ENCODE data around the gene COL18A1.
"Not testable (repeated sequence)": the region's sequence is repeated elsewhere in the genome, so short reads cannot be mapped to it uniquely, and the experiment has no call there.

Gene COL18A1

DNA sequence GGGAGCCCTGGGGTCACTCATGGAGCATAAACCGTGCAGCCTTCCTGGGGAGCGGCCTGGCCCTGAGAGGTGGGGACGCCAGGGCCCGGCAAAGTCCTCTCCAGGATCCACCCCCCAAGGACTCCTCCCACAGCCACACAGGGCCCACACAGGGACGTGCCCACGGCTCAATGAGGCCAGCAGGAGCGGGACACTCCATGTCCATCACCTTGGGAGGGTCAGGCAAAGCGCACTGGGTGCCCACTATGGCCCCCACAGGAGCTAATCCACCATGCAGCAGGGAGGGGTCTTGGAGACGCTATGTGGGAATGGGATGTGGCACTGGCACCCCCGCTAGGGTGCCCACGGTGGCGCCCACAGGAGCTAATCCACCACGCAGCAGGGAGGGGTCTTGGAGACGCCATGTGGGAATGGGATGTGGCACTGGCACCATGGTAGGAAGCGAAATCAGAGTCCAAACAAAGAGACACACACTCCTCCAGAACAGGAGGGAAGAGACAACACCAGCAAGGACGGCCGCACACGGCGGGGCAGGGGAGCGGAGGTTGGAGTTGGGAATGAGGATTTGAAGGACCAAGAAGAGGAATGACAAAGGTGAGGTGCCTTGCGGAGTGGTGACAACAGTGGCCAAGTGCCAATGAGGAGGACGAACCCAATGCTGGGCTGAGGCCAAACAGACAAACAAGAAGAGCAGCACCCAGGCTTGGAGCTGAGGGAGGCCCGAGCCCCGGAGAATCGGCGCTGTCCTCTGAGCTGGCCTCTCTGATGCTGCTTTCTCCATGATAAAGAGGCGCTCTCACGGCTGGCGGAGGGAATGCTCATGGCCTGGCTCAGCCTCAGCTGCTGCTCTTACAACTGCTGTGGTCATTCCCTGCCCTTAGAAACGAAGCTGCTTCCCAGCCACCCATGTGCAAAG is 155.4 kb downstream of the COL18A1 start:
- no peak for DNase-seq (ENCODE audit: low spot score)

DNA sequence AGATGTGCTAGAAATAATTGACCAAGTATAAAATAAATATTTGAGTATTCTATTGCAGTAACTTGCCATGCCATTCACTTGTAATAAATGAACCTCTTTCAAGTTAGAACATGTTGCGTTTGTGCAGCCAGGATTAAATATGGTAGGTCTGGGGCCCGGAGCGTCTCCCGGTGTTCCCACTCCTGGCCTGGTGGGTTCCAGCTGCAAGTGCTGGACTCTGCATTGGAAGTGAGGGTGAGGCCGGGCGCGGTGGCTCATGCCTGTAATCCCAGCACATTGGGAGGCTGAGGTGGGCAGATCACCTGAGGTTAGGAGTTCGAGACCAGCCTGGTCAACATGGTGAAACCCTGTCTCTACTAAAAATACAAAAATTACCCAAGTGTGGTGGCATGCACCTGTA is 156.3 kb downstream of the COL18A1 start:
- not testable (repeated sequence) for DNase-seq (ENCODE audit: low spot score)

DNA sequence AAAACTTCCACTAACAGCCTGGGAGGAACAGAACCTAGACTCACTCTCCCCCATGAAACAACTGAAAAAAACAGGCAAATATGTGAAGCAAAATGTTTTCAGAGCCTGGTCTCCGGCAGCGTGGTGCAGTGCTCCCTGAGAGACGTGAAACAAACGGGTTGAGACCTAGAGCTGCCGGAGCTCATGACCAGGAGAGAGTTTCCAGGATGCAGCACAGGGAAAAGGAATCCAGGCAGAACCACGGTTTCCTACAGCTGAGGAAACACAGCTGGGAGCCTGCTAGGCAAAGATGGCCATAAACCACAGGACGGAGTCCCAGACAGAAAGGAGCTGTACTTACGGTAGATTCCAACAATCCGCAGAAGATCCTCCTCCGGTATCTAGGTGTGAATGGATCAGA is 157.4 kb downstream of the COL18A1 start:
- DNase-seq (ENCODE audit: low spot score): no peak

DNA sequence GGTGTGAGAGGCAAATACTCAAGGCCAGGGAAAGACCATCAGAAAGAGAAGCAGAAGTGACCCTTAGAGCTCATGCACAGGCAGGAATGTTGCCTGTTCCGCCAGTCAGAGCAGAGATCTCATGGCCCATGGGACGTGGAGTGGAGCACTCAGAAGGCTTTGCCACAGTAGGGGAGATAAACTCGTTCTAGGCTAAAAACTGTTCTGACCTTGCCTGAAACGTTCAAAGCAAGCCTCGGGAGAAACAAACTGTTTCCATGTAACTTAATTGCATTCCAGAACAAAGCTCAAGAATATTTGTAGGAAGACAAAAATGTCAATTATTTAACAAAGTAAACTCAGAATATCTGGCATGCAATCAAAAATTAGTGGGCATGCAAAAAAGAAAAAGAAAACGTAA is 158.0 kb downstream of the COL18A1 start:
- DNase-seq (ENCODE audit: low spot score): no peak

Measured in hematopoietic multipotent progenitor cell treated with erythropoietin and hydrocortisone succinate and interleukin-3 and kit ligand, for 17 days (in vitro differentiated cells).